ENCODE measurements around the gene NEK11. TPM values are rescaled to one million over a fixed set of nuclear protein-coding genes. Genes with fewer than 3 reads are reported as not detected.

The NEK11 gene
- total and polyA plus RNA-seq, 10 donors = 0.77 to 5.9 (median 3.4) TPM

DNA sequence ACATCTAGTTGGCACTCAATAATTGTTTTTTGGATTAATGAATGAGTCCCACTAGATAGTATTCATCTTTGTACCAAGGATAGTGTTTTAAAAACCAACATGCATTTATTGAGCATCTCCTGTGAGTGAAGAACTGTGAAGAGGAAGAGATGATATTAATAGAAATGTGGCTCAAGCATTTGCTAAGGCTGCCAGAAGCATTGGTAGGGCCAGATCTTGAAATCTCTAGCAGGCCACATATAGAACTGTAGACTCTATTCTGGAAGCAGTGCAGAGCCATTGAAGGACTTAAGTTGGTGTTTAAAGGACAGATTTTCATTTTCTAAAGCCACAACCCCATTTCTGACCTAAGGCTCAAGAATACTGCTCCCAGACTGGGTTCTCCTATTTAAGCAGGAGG lies 99.0 kb downstream of the NEK11 start:
- no peak overlapping the region for H3K4me3 ChIP-seq
- no peak for DNase-seq
- no peaks in the 10 kb centered on the region for H3K36me3 ChIP-seq
- peaks cover 0 to 32% (median 22%) of the 10 kb centered on the region in 8 donors for H3K9me3 ChIP-seq
- H3K27me3 ChIP-seq (replicated peaks in 1 of 7) = no peaks in the 10 kb centered on the region
- TF ChIP-seq CTCF (IDR thresholded peaks at IDR 0.05 in 8 of 11, conservative IDR thresholded peaks at IDR 0.05 in 3 of 11) = no peak
- TF ChIP-seq POLR2A (IDR thresholded peaks at IDR 0.05) = no peak
- TF ChIP-seq POLR2AphosphoS5 (IDR thresholded peaks at IDR 0.05) = no peak
- no peaks in the 10 kb centered on the region for H3K4me1 ChIP-seq
- no peak overlapping the region for H3K27ac ChIP-seq
- intact Hi-C loops (cut with DNase I; ENCODE audit: low total_unique reads) = no loop called here

DNA sequence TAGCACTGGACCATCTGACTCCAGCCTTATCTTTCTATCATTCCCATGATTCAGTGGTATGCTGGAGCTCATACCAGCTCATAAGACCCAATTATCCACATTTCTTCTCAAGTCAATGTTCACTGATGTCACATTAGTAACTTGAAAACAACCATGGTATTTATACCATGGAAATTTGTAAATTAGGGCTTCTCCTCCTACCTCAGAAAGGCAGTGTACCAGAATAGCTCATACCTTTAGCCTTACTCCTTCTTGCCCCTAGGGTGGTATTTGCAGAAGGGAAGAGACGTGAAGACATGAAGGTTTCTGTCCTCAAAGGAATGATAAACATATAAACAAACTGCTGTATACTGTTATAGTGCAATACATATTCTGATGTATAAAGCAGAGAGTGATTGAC lies 114.2 kb downstream of the NEK11 start:
- Histone ChIP-seq H3K27ac (no peak overlapping the region), H3K4me3 (no peak overlapping the region), H3K36me3 (no peaks in the 10 kb centered on the region), H3K27me3 (replicated peaks in 1 of 7) (no peaks in the 10 kb centered on the region), H3K4me1 (no peaks in the 10 kb centered on the region), H3K9me3 (no peaks in the 10 kb centered on the region)
- whole genome bisulfite sequencing, 5 donors = 83 to 97% (median 90%) methylated on average over 1 of the region's 1 CpG
- DNase-seq = no peak
- intact Hi-C loops (cut with DNase I; ENCODE audit: low total_unique reads) = no loop called here
- TF ChIP-seq POLR2A (IDR thresholded peaks at IDR 0.05) = no peak
- TF ChIP-seq CTCF (IDR thresholded peaks at IDR 0.05 in 8 of 11, conservative IDR thresholded peaks at IDR 0.05 in 3 of 11) = no peak
- TF ChIP-seq POLR2AphosphoS5 (IDR thresholded peaks at IDR 0.05) = no peak

DNA sequence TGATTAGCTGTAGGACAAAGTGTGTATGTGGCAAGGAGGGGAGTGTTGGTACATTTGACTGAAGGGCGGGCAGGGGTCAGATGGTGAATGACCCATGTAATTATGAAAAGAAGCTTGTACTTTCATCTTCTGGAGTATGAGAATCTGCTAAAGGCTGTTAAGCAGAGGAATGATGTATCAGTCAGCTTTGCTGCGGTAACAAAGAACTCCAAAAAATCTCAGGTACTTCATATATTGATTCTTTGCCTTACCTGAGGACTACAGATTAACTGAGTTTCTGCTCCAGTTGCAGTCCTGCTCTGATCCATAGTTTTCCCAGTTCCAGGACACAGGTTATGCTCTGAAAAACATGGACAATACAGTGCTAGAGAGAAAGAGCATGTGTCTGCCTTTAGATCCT lies 115.1 kb downstream of the NEK11 start:
- no peak for TF ChIP-seq CTCF (IDR thresholded peaks at IDR 0.05 in 8 of 11, conservative IDR thresholded peaks at IDR 0.05 in 3 of 11)
- Histone ChIP-seq H3K36me3 (no peaks in the 10 kb centered on the region), H3K27me3 (replicated peaks in 1 of 7) (no peaks in the 10 kb centered on the region), H3K9me3 (no peaks in the 10 kb centered on the region), H3K4me1 (no peaks in the 10 kb centered on the region), H3K4me3 (no peak overlapping the region), H3K27ac (no peak overlapping the region)
- 91 to 100% (median 93%) methylated on average over 2 of the region's 2 CpGs for whole genome bisulfite sequencing, 5 donors
- DNase-seq = no peak
- intact Hi-C loops (cut with DNase I; ENCODE audit: low total_unique reads) = no loop called here

GRCh38 chr3:131142580-131142979 lies 115.9 kb downstream of the NEK11 start:
- intact Hi-C loops (cut with DNase I; ENCODE audit: low total_unique reads) = no loop called here
- Histone ChIP-seq H3K27me3 (replicated peaks in 1 of 7) (no peaks in the 10 kb centered on the region), H3K27ac (no peak overlapping the region), H3K4me1 (no peaks in the 10 kb centered on the region), H3K4me3 (no peak overlapping the region), H3K36me3 (no peaks in the 10 kb centered on the region), H3K9me3 (no peaks in the 10 kb centered on the region)
- 89 to 100% (median 92%) methylated on average over 1 of the region's 1 CpG for WGBS, 5 donors
- TF ChIP-seq CTCF (IDR thresholded peaks at IDR 0.05 in 8 of 11, conservative IDR thresholded peaks at IDR 0.05 in 3 of 11) (no peak), POLR2A (IDR thresholded peaks at IDR 0.05) (no peak), POLR2AphosphoS5 (IDR thresholded peaks at IDR 0.05) (no peak)
- DNase-seq = no peak
